BLaER1 (cell line): ENCODE data around the gene STAG1.
"Not testable (repeated sequence)": the region's sequence is repeated elsewhere in the genome, so short reads cannot be mapped to it uniquely, and the experiment has no call there.

ENCODE experiments used
- H3K27ac ChIP-seq: shearing (Covaris generic); formaldehyde crosslinking; 2 replicates; pipeline ENCODE4 v1.8.1; 2022
- H3K27me3 ChIP-seq: shearing (Covaris generic); formaldehyde crosslinking; 2 replicates; pipeline ENCODE4 v1.8.1; 2022
- H3K36me3 ChIP-seq: shearing (Covaris generic); formaldehyde crosslinking; 2 replicates; pipeline ENCODE4 v1.8.1; 2022
- H3K4me1 ChIP-seq: shearing (Covaris generic); formaldehyde crosslinking; 2 replicates; pipeline ENCODE4 v1.8.1; 2022
- H3K4me2 ChIP-seq: shearing (Covaris generic); formaldehyde crosslinking; 2 replicates; pipeline ENCODE4 v1.8.1; 2022
- H3K4me3 ChIP-seq: shearing (Covaris generic); formaldehyde crosslinking; 2 replicates; pipeline ENCODE4 v1.8.1; 2022
- H3K9ac ChIP-seq: shearing (Covaris generic); formaldehyde crosslinking; 2 replicates; pipeline ENCODE4 v1.8.1; 2022
- H3K9me3 ChIP-seq: shearing (Covaris generic); formaldehyde crosslinking; 2 replicates; pipeline ENCODE4 v1.8.1; 2022
- H4K20me1 ChIP-seq: shearing (Covaris generic); formaldehyde crosslinking; 2 replicates; pipeline ENCODE4 v1.8.1; 2022
- Cebpa-rat ChIP-seq: shearing (Covaris generic); IDR thresholded peaks from 2 replicates; pipeline ENCODE4 v1.8.1; 2022

Gene STAG1

GRCh38 chr3:136730595-136731273 is 21.4 kb downstream of the STAG1 start:
- no peaks in the 10 kb centered on the region for H3K27me3 ChIP-seq
- no peak overlapping the region for H3K4me3 ChIP-seq
- peaks cover 45% of the 10 kb centered on the region for H3K4me1 ChIP-seq
- H3K27ac ChIP-seq: no peak overlapping the region
- no peak for TF ChIP-seq Cebpa-rat
- no peak overlapping the region for H3K9ac ChIP-seq
- H3K36me3 ChIP-seq: peaks cover 10% of the 10 kb centered on the region
- H3K9me3 ChIP-seq: no peaks in the 10 kb centered on the region
- H4K20me1 ChIP-seq: peaks cover 100% of the 10 kb centered on the region
- no peak overlapping the region for H3K4me2 ChIP-seq

DNA sequence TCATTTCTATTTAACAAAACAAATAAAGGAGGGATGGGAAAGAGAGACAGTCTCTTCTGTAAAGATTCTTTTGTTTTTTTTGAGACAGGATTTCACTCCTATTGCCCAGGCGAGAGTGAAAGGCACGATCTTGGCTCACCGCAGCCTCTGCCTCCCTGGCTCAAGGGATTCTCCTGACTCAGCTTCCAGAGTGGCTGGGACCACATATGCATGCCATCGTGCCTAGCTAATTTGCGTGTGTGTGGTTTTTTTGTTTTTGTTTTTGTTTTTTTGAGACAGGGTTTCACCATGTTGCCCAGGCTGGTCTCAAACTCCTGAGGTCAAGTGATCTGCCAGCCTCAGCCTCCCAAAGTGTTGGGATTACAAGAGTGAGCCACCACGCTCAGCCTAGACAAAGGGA is 23.3 kb downstream of the STAG1 start:
- no peak overlapping the region for H3K9ac ChIP-seq
- no peak overlapping the region for H3K4me3 ChIP-seq
- TF ChIP-seq Cebpa-rat: no peak
- H3K9me3 ChIP-seq: peaks cover 9% of the 10 kb centered on the region; the same call in 1 of the 2 replicates
- H3K4me2 ChIP-seq: no peak overlapping the region
- H3K27me3 ChIP-seq: no peaks in the 10 kb centered on the region
- H3K36me3 ChIP-seq: no peaks in the 10 kb centered on the region
- peaks cover 45% of the 10 kb centered on the region for H3K4me1 ChIP-seq
- H3K27ac ChIP-seq: no peak overlapping the region; the same call in 1 of the 2 replicates
- H4K20me1 ChIP-seq: peaks cover 94% of the 10 kb centered on the region

DNA sequence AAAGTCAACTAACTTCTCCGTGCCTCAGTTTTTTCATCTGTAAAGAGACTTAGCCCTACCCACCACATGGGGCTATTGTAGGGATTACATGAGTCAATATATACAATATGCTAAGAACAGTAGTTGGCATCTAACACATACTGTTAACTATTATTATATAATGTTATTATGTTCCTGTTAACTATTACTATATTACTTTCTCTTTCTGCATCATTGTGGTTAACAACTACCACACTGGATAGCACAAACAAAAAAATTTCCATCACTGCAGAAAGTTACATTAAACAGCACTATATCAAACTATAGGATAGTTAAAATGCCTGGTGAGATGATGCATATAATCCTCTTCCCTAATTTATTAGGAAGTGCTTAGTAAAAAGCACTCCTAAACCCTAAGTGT is 23.7 kb downstream of the STAG1 start:
- no peak overlapping the region; the same call in 1 of the 2 replicates for H3K27ac ChIP-seq
- TF ChIP-seq Cebpa-rat: no peak
- no peak overlapping the region for H3K9ac ChIP-seq
- no peaks in the 10 kb centered on the region for H3K36me3 ChIP-seq
- peaks cover 45% of the 10 kb centered on the region for H3K4me1 ChIP-seq
- H3K9me3 ChIP-seq: peaks cover 14% of the 10 kb centered on the region; the same call in 1 of the 2 replicates
- H4K20me1 ChIP-seq: peaks cover 90% of the 10 kb centered on the region
- H3K4me2 ChIP-seq: no peak overlapping the region
- no peak overlapping the region for H3K4me3 ChIP-seq
- H3K27me3 ChIP-seq: no peaks in the 10 kb centered on the region

GRCh38 chr3:136725468-136725867 is 26.7 kb downstream of the STAG1 start:
- H3K4me2 ChIP-seq: peak overlapping the region; percentile 44
- no peak overlapping the region for H3K9ac ChIP-seq
- no peak overlapping the region for H3K27ac ChIP-seq
- H3K4me1 ChIP-seq: peaks cover 41% of the 10 kb centered on the region
- H3K27me3 ChIP-seq: no peaks in the 10 kb centered on the region
- H3K36me3 ChIP-seq: peaks cover 9% of the 10 kb centered on the region; the same call in 1 of the 2 replicates
- H3K4me3 ChIP-seq: no peak overlapping the region
- H4K20me1 ChIP-seq: peaks cover 74% of the 10 kb centered on the region
- peaks cover 28% of the 10 kb centered on the region for H3K9me3 ChIP-seq
- no peak for TF ChIP-seq Cebpa-rat

DNA sequence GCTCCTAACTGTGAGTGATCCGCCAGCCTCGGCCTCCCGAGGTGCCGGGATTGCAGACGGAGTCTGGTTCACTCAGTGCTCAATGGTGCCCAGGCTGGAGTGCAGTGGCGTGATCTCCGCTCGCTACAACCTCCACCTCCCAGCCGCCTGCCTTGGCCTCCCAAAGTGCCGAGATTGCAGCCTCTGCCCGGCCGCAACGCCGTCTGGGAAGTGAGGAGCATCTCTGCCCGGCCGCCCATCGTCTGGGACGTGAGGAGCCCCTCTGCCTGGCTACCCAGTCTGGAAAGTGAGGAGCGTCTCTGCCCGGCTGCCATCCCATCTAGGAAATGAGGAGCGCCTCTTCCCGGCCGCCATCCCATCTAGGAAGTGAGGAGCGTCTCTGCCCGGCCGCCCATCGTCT is 29.3 kb downstream of the STAG1 start:
- not testable (repeated sequence) for H3K4me3 ChIP-seq, H3K4me2 ChIP-seq, H3K9ac ChIP-seq, H3K27ac ChIP-seq, H3K27me3 ChIP-seq
- Histone ChIP-seq H3K36me3 (peaks cover 25% of the 10 kb centered on the region), H3K4me1 (peaks cover 35% of the 10 kb centered on the region), H3K9me3 (peaks cover 34% of the 10 kb centered on the region), H4K20me1 (peaks cover 67% of the 10 kb centered on the region)

GRCh38 chr3:136722399-136722798 is 29.8 kb downstream of the STAG1 start:
- not testable (repeated sequence) for H3K4me3 ChIP-seq, H3K4me2 ChIP-seq, H3K27me3 ChIP-seq, H3K9ac ChIP-seq, H3K27ac ChIP-seq
- Histone ChIP-seq H3K4me1 (peaks cover 30% of the 10 kb centered on the region), H3K36me3 (peaks cover 25% of the 10 kb centered on the region), H3K9me3 (peaks cover 34% of the 10 kb centered on the region), H4K20me1 (peaks cover 67% of the 10 kb centered on the region)

DNA sequence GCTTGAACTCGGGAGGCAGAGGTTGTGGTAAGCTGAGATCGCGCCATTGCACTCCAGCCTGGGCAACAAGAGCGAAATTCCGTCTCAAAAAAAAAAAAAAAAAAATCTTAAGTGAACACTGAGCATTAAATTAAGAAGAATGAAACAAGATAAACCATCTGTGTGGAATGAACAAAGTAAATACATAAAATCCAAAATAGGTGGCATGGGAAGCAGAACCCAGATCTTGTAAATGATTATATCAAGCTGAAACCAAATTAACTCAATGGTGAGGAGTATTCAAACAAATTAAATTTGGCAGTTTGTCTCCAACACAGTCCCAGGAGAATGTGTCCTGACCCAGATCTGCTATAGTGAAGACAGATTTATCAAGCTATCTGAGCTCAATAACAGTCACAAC is 32.1 kb downstream of the STAG1 start:
- peaks cover 7% of the 10 kb centered on the region; the same call in 1 of the 2 replicates for H3K4me1 ChIP-seq
- no peak overlapping the region for H3K27ac ChIP-seq
- no peak overlapping the region for H3K9ac ChIP-seq
- H3K27me3 ChIP-seq: no peaks in the 10 kb centered on the region
- H3K4me3 ChIP-seq: no peak overlapping the region
- peaks cover 31% of the 10 kb centered on the region for H3K36me3 ChIP-seq
- no peak overlapping the region for H3K4me2 ChIP-seq
- peaks cover 39% of the 10 kb centered on the region for H3K9me3 ChIP-seq
- H4K20me1 ChIP-seq: peaks cover 62% of the 10 kb centered on the region
- TF ChIP-seq Cebpa-rat: no peak

GRCh38 chr3:136716629-136717028 is 35.5 kb downstream of the STAG1 start:
- no peak overlapping the region for H3K4me3 ChIP-seq
- H3K9me3 ChIP-seq: peaks cover 20% of the 10 kb centered on the region
- no peak overlapping the region for H3K27ac ChIP-seq
- H3K27me3 ChIP-seq: no peaks in the 10 kb centered on the region
- TF ChIP-seq Cebpa-rat: no peak
- 0 out of 2 replicates have a peak, but pooled peaks cover 7% of the 10 kb centered on the region for H3K4me1 ChIP-seq
- no peak overlapping the region for H3K9ac ChIP-seq
- H4K20me1 ChIP-seq: peaks cover 77% of the 10 kb centered on the region
- no peak overlapping the region for H3K4me2 ChIP-seq
- peaks cover 49% of the 10 kb centered on the region for H3K36me3 ChIP-seq

- TF ChIP-seq Cebpa-rat: no peak
- Histone ChIP-seq H4K20me1 (peaks cover 84% of the 10 kb centered on the region), H3K36me3 (peaks cover 42% of the 10 kb centered on the region), H3K4me3 (no peak overlapping the region), H3K27me3 (no peaks in the 10 kb centered on the region), H3K9ac (no peak overlapping the region), H3K27ac (no peak overlapping the region), H3K4me2 (no peak overlapping the region), H3K4me1 (no peaks in the 10 kb centered on the region), H3K9me3 (peaks cover 13% of the 10 kb centered on the region)
These were observed 38.2 kb downstream of the STAG1 start for GRCh38 chr3:136714020-136714419.

- H3K36me3 ChIP-seq: peaks cover 39% of the 10 kb centered on the region
- no peak overlapping the region for H3K27ac ChIP-seq
- H3K4me1 ChIP-seq: no peaks in the 10 kb centered on the region
- no peak overlapping the region for H3K9ac ChIP-seq
- H3K27me3 ChIP-seq: no peaks in the 10 kb centered on the region
- peaks cover 85% of the 10 kb centered on the region for H4K20me1 ChIP-seq
- no peak for TF ChIP-seq Cebpa-rat
- no peak overlapping the region for H3K4me2 ChIP-seq
- H3K4me3 ChIP-seq: no peak overlapping the region
- peaks cover 13% of the 10 kb centered on the region for H3K9me3 ChIP-seq
These were observed 39.2 kb downstream of the STAG1 start for GRCh38 chr3:136712941-136713340.

DNA sequence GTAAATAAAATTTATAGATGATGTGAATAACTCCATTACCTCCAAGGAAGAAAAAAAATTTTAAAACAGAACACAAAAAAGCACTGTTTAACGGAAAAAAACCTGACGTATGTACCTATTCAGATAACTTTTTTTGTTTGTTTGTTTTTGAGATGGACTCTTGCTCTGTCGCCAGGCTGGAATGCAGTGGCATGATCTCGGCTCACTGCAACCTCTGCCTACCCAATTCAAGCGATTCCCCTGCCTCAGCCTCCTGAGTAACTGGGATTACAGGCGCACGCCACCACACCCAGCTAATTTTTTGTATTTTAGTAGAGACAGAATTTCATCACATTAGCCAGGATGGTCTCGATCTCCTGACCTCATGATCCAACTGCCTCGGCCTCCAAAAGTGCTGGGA is 40.3 kb downstream of the STAG1 start:
- Histone ChIP-seq H3K9me3 (peaks cover 22% of the 10 kb centered on the region), H3K36me3 (peaks cover 39% of the 10 kb centered on the region), H4K20me1 (peaks cover 84% of the 10 kb centered on the region)
- not testable (repeated sequence) for H3K4me2 ChIP-seq, H3K9ac ChIP-seq, H3K4me1 ChIP-seq, H3K4me3 ChIP-seq, H3K27me3 ChIP-seq, H3K27ac ChIP-seq
